H1 (cell line): Measurements from ENCODE around the gene IGSF9B. TPM values are rescaled to one million over a fixed set of nuclear protein-coding genes. Genes with fewer than 3 reads are reported as not detected.

Source experiments
- CTCF ChIA-PET: fragments of 300-600 bp; sonication (Branson Sonifier 250); formaldehyde crosslinking; loops from one replicate; lab custom pipeline; 2021; ENCODE audit not compliant: partially characterized antibody; lab: Charles Lee
- POLR2A ChIA-PET: fragments of 300-600 bp; sonication (Branson Sonifier 250); formaldehyde crosslinking; loops from one replicate; lab custom pipeline; 2021; ENCODE audit warnings: inconsistent platforms; ENCODE audit not compliant: partially characterized antibody; lab: Charles Lee
- DNase-seq, 2 experiments: peaks; one replicate each; pipeline versions ENCODE4 v3.0.0 to v3.0.0-alpha.2; 2010 to 2022; ENCODE audit warnings: low spot score in 2 of 2, low read depth in 1 of 2, mixed read lengths in 1 of 2
- FAIRE-seq: peaks from 2 replicates; lab custom pipeline; 2011; peaks lifted over from hg19 to GRCh38; lab: Jason Lieb, UNC
- H2AFZ ChIP-seq: 2 replicates; pipeline ENCODE4 v1.8.1; 2012; ENCODE audit warnings: low read length, inconsistent platforms
- H2AK5ac ChIP-seq: 2 replicates; pipeline ENCODE4 v1.6.1; 2013; ENCODE audit warnings: low read depth, low read length
- H2BK120ac ChIP-seq: replicated peaks from 2 replicates; pipeline ENCODE3; 2013; ENCODE audit warnings: low read depth, low read length, inconsistent platforms
- H2BK12ac ChIP-seq: 2 replicates; pipeline ENCODE4 v1.6.1; 2013; ENCODE audit warnings: low read depth, low read length
- H2BK15ac ChIP-seq: 2 replicates; pipeline ENCODE4 v1.6.1; 2013; ENCODE audit warnings: low read length
- H2BK20ac ChIP-seq: 2 replicates; pipeline ENCODE4 v1.6.1; 2013; ENCODE audit warnings: low read length
- H2BK5ac ChIP-seq: 2 replicates; pipeline ENCODE4 v1.6.1; 2013; ENCODE audit warnings: low read depth, low read length
- H3K14ac ChIP-seq: 2 replicates; pipeline ENCODE4 v1.6.1; 2013; ENCODE audit warnings: inconsistent platforms; ENCODE audit not compliant: insufficient read length
- H3K18ac ChIP-seq: 2 replicates; pipeline ENCODE4 v1.6.1; 2013; ENCODE audit warnings: low read length; ENCODE audit errors: extremely low read depth
- H3K23ac ChIP-seq: 2 replicates; pipeline ENCODE4 v1.6.1; 2013; ENCODE audit warnings: inconsistent platforms; ENCODE audit not compliant: insufficient read length
- H3K23me2 ChIP-seq: 2 replicates; pipeline ENCODE4 v1.6.1; 2013; ENCODE audit warnings: low read depth, low read length
- H3K27ac ChIP-seq: 2 replicates; pipeline ENCODE4 v1.6.1; 2011; ENCODE audit warnings: low read depth, low read length, inconsistent platforms
- H3K27me3 ChIP-seq, 4 experiments: replicated peaks in 1 of 4; 1 replicate in 1 of 4; 2 replicates in 3 of 4; pipeline versions ENCODE4 v1.6.1 to v1.8.1; 2011 to 2013; ENCODE audit warnings: low read length in 3 of 4, mild to moderate bottlenecking in 3 of 4, inconsistent platforms in 2 of 4, mixed read lengths in 2 of 4, moderate library complexity in 1 of 4; ENCODE audit not compliant: control insufficient read depth in 3 of 4, insufficient read depth in 3 of 4; ENCODE audit errors: extremely low read depth in 1 of 4
- H3K36me3 ChIP-seq, 4 experiments: 2 replicates each; pipeline versions ENCODE4 v1.6.1 to v1.8.1; 2011 to 2013; ENCODE audit warnings: mild to moderate bottlenecking in 4 of 4, low read length in 3 of 4, moderate library complexity in 2 of 4, control low read depth in 1 of 4, inconsistent platforms in 1 of 4; ENCODE audit not compliant: insufficient read depth in 4 of 4, control insufficient read depth in 2 of 4
- H3K4ac ChIP-seq: replicated peaks from 2 replicates; pipeline ENCODE3; 2013; ENCODE audit warnings: low read length, low read depth, mixed read lengths, inconsistent platforms; ENCODE audit not compliant: insufficient read length
- H3K4me1 ChIP-seq, 4 experiments: replicated peaks in 1 of 4; 1 replicate in 1 of 4; 2 replicates in 3 of 4; pipeline versions ENCODE4 v1.6.1 to v1.8.1; 2011 to 2013; ENCODE audit warnings: low read length in 3 of 4, inconsistent platforms in 2 of 4, mixed read lengths in 1 of 4; ENCODE audit not compliant: insufficient read depth in 4 of 4, control insufficient read depth in 3 of 4
- H3K4me2 ChIP-seq, 2 experiments: 2 replicates each; pipeline versions ENCODE4 v1.6.1 to v1.8.1; 2011 to 2013; ENCODE audit warnings: low read depth in 2 of 2, low read length in 2 of 2, control low read depth in 1 of 2, inconsistent platforms in 1 of 2, mild to moderate bottlenecking in 1 of 2; ENCODE audit not compliant: insufficient read depth in 1 of 2
- H3K4me3 ChIP-seq, 4 experiments: fragments of 200-600, 300-600 bp in 1 of 4; sonication (generic), shearing (Covaris generic), sonication (Bioruptor Twin) in 1 of 4; 2 replicates each; pipeline versions ENCODE4 v1.5.1 to v1.8.1; 2011 to 2016; ENCODE audit warnings: low read length in 4 of 4, low read depth in 3 of 4, control low read depth in 2 of 4, inconsistent platforms in 2 of 4, mild to moderate bottlenecking in 2 of 4, mixed read lengths in 1 of 4, moderate library complexity in 1 of 4; ENCODE audit not compliant: insufficient read depth in 2 of 4; ENCODE audit errors: extremely low read depth in 1 of 4
- H3K56ac ChIP-seq: replicated peaks from 2 replicates; pipeline ENCODE3; 2013; ENCODE audit warnings: low read depth, mild to moderate bottlenecking, mixed read lengths, low read length, inconsistent platforms; ENCODE audit not compliant: insufficient read length
- H3K79me1 ChIP-seq: 2 replicates; pipeline ENCODE4 v1.6.1; 2013; ENCODE audit warnings: low read depth, low read length, control low read depth
- H3K79me2 ChIP-seq, 2 experiments: 2 replicates each; pipeline versions ENCODE4 v1.6.1 to v1.8.1; 2012 to 2013; ENCODE audit warnings: low read length in 2 of 2, mild to moderate bottlenecking in 2 of 2, inconsistent platforms in 1 of 2; ENCODE audit not compliant: insufficient read depth in 2 of 2, control insufficient read depth in 1 of 2
- H3K9ac ChIP-seq, 4 experiments: replicated peaks in 1 of 4; 1 replicate in 1 of 4; 2 replicates in 3 of 4; pipeline versions ENCODE4 v1.6.1 to v1.8.1; 2011 to 2013; ENCODE audit warnings: low read depth in 3 of 4, low read length in 3 of 4, control low read depth in 2 of 4, mild to moderate bottlenecking in 2 of 4, moderate library complexity in 2 of 4, inconsistent platforms in 1 of 4; ENCODE audit errors: extremely low read depth in 1 of 4
- H3K9me3 ChIP-seq, 2 experiments: 2 replicates each; pipeline versions ENCODE4 v1.6.1 to v1.8.1; 2012 to 2013; ENCODE audit warnings: mild to moderate bottlenecking in 2 of 2, moderate library complexity in 2 of 2, control low read depth in 1 of 2, inconsistent platforms in 1 of 2, low read depth in 1 of 2, low read length in 1 of 2, mixed read lengths in 1 of 2; ENCODE audit not compliant: insufficient read depth in 2 of 2
- H4K20me1 ChIP-seq, 2 experiments: replicated peaks in 1 of 2; 2 replicates each; pipeline versions ENCODE3 to v1.8.1; 2011 to 2013; ENCODE audit warnings: inconsistent platforms in 2 of 2, low read length in 2 of 2, mild to moderate bottlenecking in 1 of 2; ENCODE audit not compliant: insufficient read depth in 2 of 2, control insufficient read depth in 1 of 2
- H4K5ac ChIP-seq: 2 replicates; pipeline ENCODE4 v1.6.1; 2013; ENCODE audit warnings: low read length, low read depth, mixed read lengths, inconsistent platforms; ENCODE audit not compliant: insufficient read length
- H4K8ac ChIP-seq: 2 replicates; pipeline ENCODE4 v1.8.0; 2013; ENCODE audit warnings: mild to moderate bottlenecking, moderate library complexity, low read length, inconsistent platforms; ENCODE audit not compliant: insufficient read depth; ENCODE audit errors: extremely low read depth
- H4K91ac ChIP-seq: replicated peaks from 2 replicates; pipeline ENCODE3; 2013; ENCODE audit warnings: low read length, mixed read lengths, inconsistent platforms; ENCODE audit not compliant: insufficient read length
- CHD2 ChIP-seq: IDR thresholded peaks from 2 replicates; pipeline ENCODE4 v1.6.1; 2012; ENCODE audit warnings: low read length, improper control_type of control experiment
- CTCF ChIP-seq, 3 experiments: IDR thresholded peaks; 1 replicate in 2 of 3; 2 replicates in 1 of 3; pipeline versions ENCODE4 v1.5.1 to v1.6.1; 2011; ENCODE audit warnings: low read length in 3 of 3, mild to moderate bottlenecking in 3 of 3, inconsistent platforms in 2 of 3, low read depth in 1 of 3, moderate library complexity in 1 of 3; ENCODE audit not compliant: insufficient read depth in 1 of 3; ENCODE audit errors: control extremely low read depth in 1 of 3
- EGR1 ChIP-seq: IDR thresholded peaks from 2 replicates; pipeline ENCODE4 v1.6.1; 2011; ENCODE audit warnings: low read depth, low read length, borderline replicate concordance
- PHF8 ChIP-seq: fragments of 200-600 bp; sonication (generic); conservative IDR thresholded peaks from 2 replicates; pipeline ENCODE4 v1.7.1; 2012; ENCODE audit warnings: low read depth, mild to moderate bottlenecking, inconsistent platforms, low read length, moderate library complexity
- WGBS, 2 experiments: shearing (Covaris generic) in 1 of 2; methylation state at CpG; one replicate each; pipeline versions ENCODE4 v1.1.6 to v1.1.7; 2013 to 2015; ENCODE audit warnings: low lambda C conversion rate in 2 of 2, mixed read lengths in 2 of 2, inconsistent platforms in 1 of 2, low coverage in 1 of 2, missing lambda C conversion rate in 1 of 2; ENCODE audit not compliant: insufficient replicate concordance in 2 of 2, insufficient coverage in 1 of 2, insufficient read length in 1 of 2; ENCODE audit errors: extremely low coverage in 1 of 2, missing lambda C conversion rate in 1 of 2; 5-methylcytosine and 5-hydroxymethylcytosine counted together
- polyA plus RNA-seq, 7 experiments: library from polyadenylated mRNA; depleted of rRNA in 3 of 7; stranded (reverse) in 5 of 7; unstranded in 2 of 7; fragments of >200 nt in 5 of 7; fragments of 200-250 nt in 2 of 7; gene quantifications; 1 replicate in 5 of 7; 2 replicates in 1 of 7; 4 replicates in 1 of 7; pipeline versions ENCODE4 v1.2.1 to v1.2.3, GENCODE V29; 2011 to 2013; ENCODE audit warnings: missing spikeins in 2 of 7, mixed read lengths in 2 of 7
- total RNA-seq: library from RNA; stranded (reverse); fragmentation: NEBNext Ultra II Directional; extraction: Animal tissue kit (Norgen Biotek cat#: 25700); gene quantifications from 2 replicates; pipeline ENCODE4 v1.2.1, GENCODE V29; 2021
- TF ChIP-seq, protein P1 (sequence below): IDR thresholded peaks from 2 replicates; pipeline ENCODE4 v1.6.1; 2012; ENCODE audit warnings: inconsistent platforms

IGSF9B gene
- total and polyA plus RNA-seq, 2 of the 8 experiments (the other 6 are each of a cell fraction or from before 2014, with no cell fraction given): 16.5 to 49.2 TPM

DNA sequence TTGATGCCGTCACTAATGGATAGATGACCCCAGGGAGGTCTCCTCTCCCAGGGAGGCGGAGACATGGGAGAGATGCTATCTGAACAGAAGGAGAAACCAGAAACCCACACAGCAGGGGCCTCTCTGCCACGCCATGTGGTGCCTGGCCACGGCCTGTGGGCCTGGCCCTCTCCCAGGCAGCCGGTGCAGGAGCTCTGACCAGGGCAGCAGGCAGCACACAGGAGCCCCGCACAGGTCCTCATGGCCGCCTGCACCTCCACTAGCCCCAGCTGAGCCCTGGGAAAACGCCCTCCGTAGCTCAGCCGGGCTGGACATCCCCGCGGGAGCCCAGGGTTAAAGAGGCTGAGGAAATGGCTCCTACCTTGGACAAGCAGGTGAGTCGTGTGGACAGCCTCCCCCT is 19.8 kb downstream of the IGSF9B start:
- no peak overlapping the region for H2BK120ac ChIP-seq
- H2AK5ac ChIP-seq: no peak overlapping the region
- no peaks in the 10 kb centered on the region for H3K23me2 ChIP-seq
- H3K4me2 ChIP-seq: no peak overlapping the region
- no peak overlapping the region for H2BK15ac ChIP-seq
- no peak overlapping the region for H3K56ac ChIP-seq
- H3K79me2 ChIP-seq: peaks cover 0 to 4% of the 10 kb centered on the region in 2 experiments; a peak in 1 of 4 replicates
- peaks cover 0 to 7% of the 10 kb centered on the region in 2 experiments; a peak in 1 of 4 replicates for H3K9me3 ChIP-seq
- H3K14ac ChIP-seq: no peak overlapping the region
- ChIA-PET POLR2A (no interaction called here), CTCF (interaction anchor here (0.9 to 3.3 kb wide), 3 partner anchors 10 to 63 kb away, joined by 3 to 21 read pairs (median 19); no protein-coding TSS in a partner anchor)
- H3K23ac ChIP-seq: no peak overlapping the region
- no peak overlapping the region for H2BK5ac ChIP-seq
- H3K27me3 ChIP-seq: no peaks in the 10 kb centered on the region
- no peak overlapping the region for H2BK12ac ChIP-seq
- no peak overlapping the region for H3K27ac ChIP-seq
- FAIRE-seq (no peak), DNase-seq (no peak)
- H3K36me3 ChIP-seq: peaks cover 0 to 23% (median 13%) of the 10 kb centered on the region in 4 experiments; a peak in 6 of 8 replicates
- no peak overlapping the region for H2AFZ ChIP-seq
- no peak overlapping the region for H3K4me3 ChIP-seq
- H4K8ac ChIP-seq: no peak overlapping the region
- peaks cover 6% of the 10 kb centered on the region; the same call in 1 of the 2 replicates for H3K79me1 ChIP-seq
- H3K18ac ChIP-seq: no peak overlapping the region
- no peak overlapping the region for H3K9ac ChIP-seq
- peaks cover 3 to 8% of the 10 kb centered on the region in 2 experiments for H4K20me1 ChIP-seq
- 99% methylated on average over 10 of the region's 13 CpGs; no CpG with 5 or more reads in 1 of the 2 experiments for WGBS, 2 experiments
- no peak overlapping the region for H4K91ac ChIP-seq
- H2BK20ac ChIP-seq: no peak overlapping the region
- H4K5ac ChIP-seq: no peak overlapping the region
- no peak overlapping the region for H3K4ac ChIP-seq
- H3K4me1 ChIP-seq: no peaks in the 10 kb centered on the region; a peak in 1 of 7 replicates
- TF ChIP-seq PHF8 (no peak), CHD2 (no peak), CTCF (IDR thresholded peaks at IDR 0.05; ENCODE audit: control extremely low read depth in 1 of 3, insufficient read depth in 1 of 3, low read depth in 1 of 3, low read length in 3 of 3) (no peak), EGR1 (no peak)
- TF ChIP-seq, protein P1, sequence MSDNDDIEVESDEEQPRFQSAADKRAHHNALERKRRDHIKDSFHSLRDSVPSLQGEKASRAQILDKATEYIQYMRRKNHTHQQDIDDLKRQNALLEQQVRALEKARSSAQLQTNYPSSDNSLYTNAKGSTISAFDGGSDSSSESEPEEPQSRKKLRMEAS: no peak
